ENCODE data around the gene EPAS1.

GRCh38 chr2:46364797-46365457, 67.7 kb downstream of the EPAS1 start:
- TF ChIP-seq CTCF (IDR thresholded peaks at IDR 0.05) (peak; percentile 78 to 90 (median 79)), POLR2A (IDR thresholded peaks at IDR 0.05) (no peak)

Measured in uterus (tissue), 2 donors.